Fibroblast of lung (primary cell): ENCODE measurements around the gene HRC. TPM values are rescaled to one million over a fixed set of nuclear protein-coding genes. Genes with fewer than 3 reads are reported as not detected.

Source experiments
- DNase-seq, 2 donors: peaks; one replicate each; pipeline versions ENCODE4 v3.0.0 to v3.0.0-alpha.2; 2010; ENCODE audit warnings: low read depth in 2 of 2
- H2AFZ ChIP-seq: 2 replicates; pipeline ENCODE4 v1.5.1; 2012; ENCODE audit warnings: low read length, control low read depth, inconsistent platforms
- H3K27ac ChIP-seq: 2 replicates; pipeline ENCODE4 v1.5.1; 2011; ENCODE audit warnings: low read length, control low read depth; ENCODE audit not compliant: insufficient read depth
- H3K27me3 ChIP-seq: 2 replicates; pipeline ENCODE4 v1.5.1; 2011; ENCODE audit warnings: mild to moderate bottlenecking, low read length; ENCODE audit not compliant: control insufficient read depth, insufficient read depth
- H3K36me3 ChIP-seq: 2 replicates; pipeline ENCODE4 v1.5.1; 2011; ENCODE audit warnings: low read length; ENCODE audit not compliant: control insufficient read depth, insufficient read depth
- H3K4me1 ChIP-seq: 2 replicates; pipeline ENCODE4 v1.5.1; 2011; ENCODE audit warnings: low read length; ENCODE audit not compliant: control insufficient read depth, insufficient read depth; ENCODE audit errors: extremely low read depth
- H3K4me2 ChIP-seq: 2 replicates; pipeline ENCODE4 v1.5.1; 2011; ENCODE audit warnings: low read length, control low read depth; ENCODE audit not compliant: insufficient read depth; ENCODE audit errors: extremely low read depth
- H3K4me3 ChIP-seq, 4 experiments: fragments of 200-600 bp in 1 of 4; sonication (generic) in 1 of 4; replicated peaks in 1 of 4; 2 replicates each; pipeline ENCODE4 v1.5.1; 2011 to 2016; ENCODE audit warnings: low read length in 4 of 4, low read depth in 3 of 4, mild to moderate bottlenecking in 3 of 4, control low read depth in 2 of 4, inconsistent platforms in 1 of 4, mixed read lengths in 1 of 4; ENCODE audit not compliant: insufficient read depth in 1 of 4; ENCODE audit errors: control extremely low read depth in 1 of 4
- H3K79me2 ChIP-seq: 2 replicates; pipeline ENCODE4 v1.5.1; 2012; ENCODE audit warnings: mild to moderate bottlenecking, low read length, inconsistent platforms; ENCODE audit not compliant: control insufficient read depth, insufficient read depth
- H3K9ac ChIP-seq: 2 replicates; pipeline ENCODE4 v1.5.1; 2011; ENCODE audit warnings: mild to moderate bottlenecking, low read length, control low read depth; ENCODE audit not compliant: insufficient read depth
- H3K9me3 ChIP-seq: 2 replicates; pipeline ENCODE4 v1.5.1; 2012; ENCODE audit warnings: low read depth, low read length; ENCODE audit not compliant: control insufficient read depth, insufficient read depth
- H4K20me1 ChIP-seq: 2 replicates; pipeline ENCODE4 v1.5.1; 2011; ENCODE audit warnings: low read length; ENCODE audit not compliant: control insufficient read depth, insufficient read depth; ENCODE audit errors: extremely low read depth
- EZH2 ChIP-seq: IDR thresholded peaks from 2 replicates; pipeline ENCODE4 v1.5.1; 2012; ENCODE audit warnings: low read length, control low read depth, mild to moderate bottlenecking; ENCODE audit errors: missing control alignments
- polyA plus RNA-seq, 2 donors: library from polyadenylated mRNA; depleted of rRNA in 1 of 2; stranded (reverse) in 1 of 2; unstranded in 1 of 2; fragments of >200 nt; gene quantifications; 2 replicates each; pipeline ENCODE4 v1.2.1, GENCODE V29; 2011 to 2012; ENCODE audit warnings: missing spikeins in 1 of 2
- total RNA-seq: library from RNA; depleted of rRNA; stranded (reverse); fragments of >200 nt; gene quantifications from 2 replicates; pipeline ENCODE4 v1.2.1, GENCODE V29; 2014
- TF ChIP-seq, protein P1 (sequence below), 2 donors: IDR thresholded peaks in 1 of 2; conservative IDR thresholded peaks in 1 of 2; 1 replicate in 1 of 2; 2 replicates in 1 of 2; pipeline ENCODE4 v1.5.1; 2011 to 2012; ENCODE audit warnings: low read length in 2 of 2, control low read depth in 1 of 2, inconsistent platforms in 1 of 2, low read depth in 1 of 2, mild to moderate bottlenecking in 1 of 2

Gene HRC
- total and polyA plus RNA-seq, 2 donors (not counting 1 experiment from before 2014, with no cell fraction given): 0.16 TPM; not detected in 1

DNA sequence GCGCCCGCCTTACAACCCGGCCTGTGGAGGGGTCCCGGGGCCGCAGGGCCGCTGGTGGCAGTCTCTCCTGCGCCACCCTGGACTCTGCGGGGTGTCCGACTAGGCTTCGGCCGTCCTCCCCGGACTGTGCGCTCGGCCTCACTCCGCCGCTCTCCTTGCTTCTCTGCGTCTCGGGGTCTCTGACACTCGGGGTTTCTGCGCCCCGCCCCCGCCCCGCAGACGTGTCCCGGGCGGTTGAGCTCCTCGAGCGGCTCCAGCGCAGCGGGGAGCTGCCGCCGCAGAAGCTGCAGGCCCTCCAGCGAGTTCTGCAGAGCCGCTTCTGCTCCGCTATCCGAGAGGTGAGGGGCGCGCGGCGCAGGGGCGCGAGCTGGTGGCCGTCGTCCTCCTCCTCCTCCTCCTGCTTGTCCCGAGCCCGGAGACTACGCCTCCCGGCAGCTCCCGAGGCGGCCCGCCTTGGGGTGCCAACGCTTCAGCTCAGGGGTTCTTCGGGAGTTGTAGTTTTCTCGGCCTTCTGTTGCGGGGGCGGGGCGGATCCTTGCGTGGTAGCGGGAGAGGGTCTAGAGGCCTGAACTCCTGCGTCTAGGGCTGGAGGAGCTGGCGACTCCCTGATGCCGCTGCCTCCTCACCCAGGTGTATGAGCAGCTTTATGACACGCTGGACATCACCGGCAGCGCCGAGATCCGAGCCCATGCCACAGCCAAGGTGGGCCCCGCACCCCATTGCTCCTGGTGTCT is 40.4 kb downstream of the HRC start:
- Histone ChIP-seq H3K9ac (peak overlapping the region; percentile 58), H3K4me1 (peaks cover 8% of the 10 kb centered on the region), H2AFZ (peak overlapping the region; percentile 54), H3K4me2 (peak overlapping the region; percentile 62), H3K79me2 (no peaks in the 10 kb centered on the region), H3K9me3 (no peaks in the 10 kb centered on the region), H3K4me3 (peak overlapping the region; percentile 47 to 70 (median 65)), H3K36me3 (no peaks in the 10 kb centered on the region), H3K27me3 (no peaks in the 10 kb centered on the region), H3K27ac (peak overlapping the region; percentile 18), H4K20me1 (no peaks in the 10 kb centered on the region)
- DNase-seq: peak; percentile 46 to 55
- TF ChIP-seq, protein P1, sequence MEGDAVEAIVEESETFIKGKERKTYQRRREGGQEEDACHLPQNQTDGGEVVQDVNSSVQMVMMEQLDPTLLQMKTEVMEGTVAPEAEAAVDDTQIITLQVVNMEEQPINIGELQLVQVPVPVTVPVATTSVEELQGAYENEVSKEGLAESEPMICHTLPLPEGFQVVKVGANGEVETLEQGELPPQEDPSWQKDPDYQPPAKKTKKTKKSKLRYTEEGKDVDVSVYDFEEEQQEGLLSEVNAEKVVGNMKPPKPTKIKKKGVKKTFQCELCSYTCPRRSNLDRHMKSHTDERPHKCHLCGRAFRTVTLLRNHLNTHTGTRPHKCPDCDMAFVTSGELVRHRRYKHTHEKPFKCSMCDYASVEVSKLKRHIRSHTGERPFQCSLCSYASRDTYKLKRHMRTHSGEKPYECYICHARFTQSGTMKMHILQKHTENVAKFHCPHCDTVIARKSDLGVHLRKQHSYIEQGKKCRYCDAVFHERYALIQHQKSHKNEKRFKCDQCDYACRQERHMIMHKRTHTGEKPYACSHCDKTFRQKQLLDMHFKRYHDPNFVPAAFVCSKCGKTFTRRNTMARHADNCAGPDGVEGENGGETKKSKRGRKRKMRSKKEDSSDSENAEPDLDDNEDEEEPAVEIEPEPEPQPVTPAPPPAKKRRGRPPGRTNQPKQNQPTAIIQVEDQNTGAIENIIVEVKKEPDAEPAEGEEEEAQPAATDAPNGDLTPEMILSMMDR (conservative IDR thresholded peaks at IDR 0.05 in 1 of 2, IDR thresholded peaks at IDR 0.05 in 1 of 2; ENCODE audit: low read depth in 1 of 2, low read length in 2 of 2): no peak
- no peak for TF ChIP-seq EZH2

DNA sequence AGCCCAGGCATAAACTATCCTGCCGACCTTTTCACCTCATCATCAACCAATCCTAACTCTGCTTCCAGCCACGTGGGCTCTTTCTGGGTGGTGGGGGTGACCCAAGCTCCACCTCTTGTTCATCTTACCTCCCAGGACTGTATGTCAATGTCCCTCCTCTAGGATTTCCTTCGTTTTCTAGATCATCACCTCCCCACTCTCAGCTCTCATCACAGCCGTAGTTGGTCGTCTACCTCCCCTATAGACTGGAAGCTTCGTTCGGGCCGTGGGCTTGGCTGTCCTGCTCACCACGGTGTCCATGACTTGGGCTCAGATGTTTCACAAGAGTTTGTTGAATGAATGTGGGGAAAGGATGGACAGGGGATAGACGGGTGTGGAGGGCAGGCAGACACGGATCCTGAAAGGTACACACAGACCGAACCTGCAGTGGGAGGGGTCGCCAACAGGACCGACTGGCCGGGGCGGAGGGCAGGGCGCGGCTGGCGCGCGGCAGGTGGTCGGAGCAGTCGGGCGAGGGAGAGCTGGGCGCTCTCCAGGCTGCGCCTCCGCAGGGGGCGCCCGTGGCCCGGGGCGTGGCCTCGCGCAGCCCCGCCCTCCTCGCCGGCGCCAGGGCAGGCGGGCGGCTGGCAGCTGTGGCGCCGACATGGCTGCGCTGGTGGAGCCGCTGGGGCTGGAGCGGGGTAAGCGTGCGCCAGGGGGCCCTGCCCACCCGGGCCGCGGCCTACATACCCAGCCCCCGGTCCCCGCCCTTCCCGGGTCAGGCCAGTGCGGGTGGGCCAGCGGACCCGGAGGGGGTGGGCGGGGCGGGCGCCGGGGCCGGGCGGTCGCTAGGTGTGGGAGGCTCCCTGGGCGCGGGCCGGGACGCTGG is 41.2 kb downstream of the HRC start, which contains the start of gene LIN7B:
TSS of gene LIN7B (plus strand) at position 609 of the 868 bp plus-strand sequence. CDS start at position 644, 35 bp downstream.
- Histone ChIP-seq H3K4me2 (peak within 1 kb of the TSS; percentile 89), H3K9ac (peak within 1 kb of the TSS; percentile 58), H3K36me3 (peaks cover 2% of the 10 kb centered on the region), H3K9me3 (no peaks in the 10 kb centered on the region), H4K20me1 (no peaks in the 10 kb centered on the region), H3K27me3 (no peaks in the 10 kb centered on the region), H2AFZ (peak within 1 kb of the TSS; percentile 78), H3K27ac (peak within 1 kb of the TSS; percentile 18), H3K4me1 (peaks cover 6% of the 10 kb centered on the region), H3K4me3 (peak within 1 kb of the TSS; percentile 57 to 70 (median 65)), H3K79me2 (no peaks in the 10 kb centered on the region)
- DNase-seq: peak; percentile 43 to 49
- TF ChIP-seq, protein P1 (conservative IDR thresholded peaks at IDR 0.05 in 1 of 2, IDR thresholded peaks at IDR 0.05 in 1 of 2; ENCODE audit: low read depth in 1 of 2, low read length in 2 of 2): no peak
- no peak for TF ChIP-seq EZH2
